Fibroblast of skin of abdomen (primary cell): ENCODE measurements around the gene ERCC4.

Source experiments
- DNase-seq: peaks from one replicate; pipeline ENCODE4 v3.0.0-alpha.2; 2013

The ERCC4 gene

GRCh38 chr16:13911306-13911705 is 8.6 kb upstream of the ERCC4 start:
- DNase-seq, result no peak

DNA sequence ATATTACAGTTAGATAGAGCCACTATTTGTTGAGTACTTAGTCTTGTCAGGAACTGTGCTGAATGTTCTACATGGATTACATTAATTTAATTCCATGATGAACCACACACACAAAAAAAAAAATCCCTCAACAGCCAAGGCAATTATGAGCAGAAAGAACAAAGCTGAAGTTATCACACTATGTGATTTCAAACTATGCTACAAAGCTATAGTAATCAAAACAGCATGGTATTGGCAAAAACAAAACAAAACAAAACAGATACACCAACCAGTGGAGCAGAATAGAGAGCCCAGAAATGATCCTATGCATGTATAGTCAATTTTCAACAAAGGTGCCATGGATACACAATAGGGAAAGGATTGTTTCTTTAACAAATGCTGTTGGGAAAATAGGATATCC is 8.1 kb upstream of the ERCC4 start:
- no peak for DNase-seq

DNA sequence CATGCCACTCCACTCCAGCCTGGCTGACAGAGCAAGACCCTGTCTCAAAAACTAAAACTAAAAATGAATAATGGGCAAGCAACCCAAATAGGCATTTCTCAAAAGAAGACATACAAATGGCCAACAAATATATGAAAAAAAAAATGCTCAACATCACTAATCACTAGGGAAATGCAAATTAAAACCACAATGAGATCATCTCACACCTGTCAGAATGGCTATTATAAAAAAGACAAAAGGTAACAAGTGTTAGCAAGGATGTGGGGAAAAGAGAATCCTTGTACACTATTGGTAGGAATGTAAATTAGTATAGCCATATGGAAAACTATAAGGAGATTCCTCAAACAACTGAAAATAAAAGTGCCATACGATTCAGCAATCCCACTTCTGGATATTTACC is 7.1 kb upstream of the ERCC4 start:
- DNase-seq, result no peak

DNA sequence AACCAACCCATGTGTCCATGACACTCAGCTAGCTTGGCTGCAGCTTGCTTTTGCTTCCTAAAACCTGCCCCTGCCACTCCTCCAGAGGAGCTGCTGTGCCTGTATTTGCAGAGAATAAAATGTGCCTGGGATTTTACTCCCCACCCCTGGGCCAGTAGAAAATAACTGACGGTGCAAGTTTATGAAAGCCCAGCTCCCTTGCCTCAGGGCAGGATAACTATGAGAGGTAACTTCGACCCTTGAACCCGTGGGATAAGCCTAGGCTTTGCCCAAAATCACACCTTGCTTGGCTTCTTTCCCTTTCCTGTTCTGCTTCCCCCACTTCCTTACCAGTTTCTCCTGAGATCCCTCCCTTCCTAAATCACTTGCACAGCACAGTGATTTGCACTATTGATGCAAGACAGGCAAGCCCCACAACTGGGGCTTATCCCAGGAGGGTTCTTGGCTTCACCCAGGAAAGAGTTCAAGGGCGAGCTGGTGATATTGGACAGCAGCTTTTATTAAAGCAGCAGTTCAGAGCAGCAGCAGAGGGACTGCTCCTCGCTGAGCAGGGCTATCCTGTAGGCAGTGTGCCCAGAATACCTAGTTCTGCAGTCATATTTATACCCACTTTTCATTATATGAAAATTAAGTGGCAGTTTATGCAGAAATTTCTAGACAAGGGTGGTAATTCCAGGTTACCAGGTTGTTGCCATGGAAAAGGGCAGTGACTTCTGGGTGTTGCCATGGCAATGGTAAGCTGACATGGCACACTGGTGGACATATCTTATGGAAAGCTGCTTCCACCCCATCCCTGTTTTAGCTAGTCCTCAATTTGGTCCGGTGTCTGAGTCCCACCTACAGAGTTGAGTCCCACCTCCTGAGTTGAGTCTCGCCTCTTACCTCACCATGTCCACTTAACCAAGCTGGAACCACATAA is 6.3 kb upstream of the ERCC4 start:
- no peak for DNase-seq

DNA sequence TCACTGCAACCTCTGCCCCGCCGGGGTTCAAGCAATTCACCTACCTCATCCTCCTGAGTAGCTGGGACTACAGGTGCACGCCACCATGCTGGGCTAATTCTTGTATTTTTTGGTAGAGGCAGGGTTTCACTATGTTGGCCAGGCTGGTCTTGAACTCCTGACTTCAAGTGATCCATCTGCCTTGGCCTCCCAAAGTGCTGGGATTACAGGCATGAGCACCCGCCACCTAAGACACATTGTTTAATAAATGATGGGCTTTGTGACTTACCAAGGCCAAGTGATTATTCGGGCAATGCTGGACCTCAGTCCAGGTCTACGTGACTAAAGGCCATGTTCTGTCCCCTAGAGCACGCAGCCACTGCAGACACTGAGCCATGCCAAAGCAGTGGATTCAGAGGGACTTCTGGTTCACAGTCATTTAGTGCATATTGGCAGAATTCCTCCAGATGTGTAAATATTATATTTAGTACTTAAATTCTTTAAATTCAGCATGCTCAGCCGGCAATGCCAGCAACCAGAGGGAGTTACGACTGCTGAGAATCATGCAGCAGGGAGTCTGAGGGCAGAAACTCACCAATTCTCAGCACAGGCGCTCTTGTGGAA is 4.8 kb upstream of the ERCC4 start:
- no peak for DNase-seq

GRCh38 chr16:13919330-13919682 is 648 bp upstream of the ERCC4 start:
- peak; percentile 5 for DNase-seq

GRCh38 chr16:13920510-13920818 is 510 bp downstream of the ERCC4 start:
- DNase-seq, result no peak

- no peak for DNase-seq
These were observed 1.4 kb downstream of the ERCC4 start for GRCh38 chr16:13921328-13921727.

- DNase-seq, result peak; percentile 54
These were observed 3.8 kb downstream of the ERCC4 start for GRCh38 chr16:13923703-13924298.

DNA sequence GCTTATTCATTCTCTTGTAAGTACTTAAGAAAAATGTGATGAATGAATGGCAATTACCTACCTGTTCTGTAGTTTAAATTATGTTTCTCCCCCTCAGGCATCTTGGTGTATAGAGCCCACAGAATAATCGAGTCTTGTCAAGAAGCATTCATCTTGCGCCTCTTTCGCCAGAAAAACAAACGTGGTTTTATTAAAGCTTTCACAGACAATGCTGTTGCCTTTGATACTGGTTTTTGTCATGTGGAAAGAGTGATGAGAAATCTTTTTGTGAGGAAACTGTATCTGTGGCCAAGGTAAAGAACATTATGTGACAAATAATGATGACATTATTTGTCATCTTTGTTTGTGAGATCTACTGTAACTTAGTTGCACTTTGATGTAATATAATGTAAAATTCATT is 6.5 kb downstream of the ERCC4 start:
- DNase-seq, result no peak

- DNase-seq, result no peak
These were observed 6.9 kb downstream of the ERCC4 start for GRCh38 chr16:13926891-13927290.

- DNase-seq, result no peak
These were observed 8.7 kb downstream of the ERCC4 start for GRCh38 chr16:13928646-13929045.

- no peak for DNase-seq
These were observed 11.9 kb downstream of the ERCC4 start for GRCh38 chr16:13931845-13932244.

DNA sequence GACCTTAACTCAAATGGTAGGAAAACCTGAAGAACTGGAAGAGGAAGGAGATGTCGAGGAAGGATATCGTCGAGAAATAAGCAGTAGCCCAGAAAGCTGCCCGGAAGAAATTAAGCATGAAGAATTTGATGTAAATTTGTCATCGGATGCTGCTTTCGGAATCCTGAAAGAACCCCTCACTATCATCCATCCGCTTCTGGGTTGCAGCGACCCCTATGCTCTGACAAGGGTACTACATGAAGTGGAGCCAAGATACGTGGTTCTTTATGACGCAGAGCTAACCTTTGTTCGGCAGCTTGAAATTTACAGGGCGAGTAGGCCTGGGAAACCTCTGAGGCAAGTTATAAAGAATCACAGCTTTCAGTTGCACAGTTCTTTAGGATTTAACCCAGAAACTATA is 15.5 kb downstream of the ERCC4 start:
- no peak for DNase-seq

GRCh38 chr16:13936155-13936554 is 16.2 kb downstream of the ERCC4 start:
- DNase-seq, result no peak

GRCh38 chr16:13936596-13937081 is 16.7 kb downstream of the ERCC4 start:
- peak; percentile 67 for DNase-seq

DNA sequence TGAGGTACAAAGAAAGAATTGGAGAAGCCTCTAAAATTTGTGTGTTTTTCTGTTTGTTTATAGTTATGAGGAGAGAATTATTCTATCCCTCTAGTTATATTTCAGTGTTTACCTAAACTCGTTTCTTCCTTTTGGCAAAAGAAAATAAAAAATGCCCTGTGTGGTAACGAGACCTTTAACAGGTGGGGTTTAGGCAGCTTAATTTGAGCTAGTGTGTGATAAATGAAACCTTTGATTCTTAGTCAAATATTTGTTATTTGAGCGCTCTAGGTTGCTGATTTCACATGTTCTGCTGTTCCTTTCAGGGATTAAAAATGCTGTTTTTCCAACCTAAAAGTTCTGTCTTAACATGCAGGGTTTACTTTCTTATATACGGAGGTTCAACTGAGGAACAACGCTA is 17.5 kb downstream of the ERCC4 start:
- no peak for DNase-seq

- no peak for DNase-seq
These were observed 18.5 kb downstream of the ERCC4 start for GRCh38 chr16:13938480-13938879.

DNA sequence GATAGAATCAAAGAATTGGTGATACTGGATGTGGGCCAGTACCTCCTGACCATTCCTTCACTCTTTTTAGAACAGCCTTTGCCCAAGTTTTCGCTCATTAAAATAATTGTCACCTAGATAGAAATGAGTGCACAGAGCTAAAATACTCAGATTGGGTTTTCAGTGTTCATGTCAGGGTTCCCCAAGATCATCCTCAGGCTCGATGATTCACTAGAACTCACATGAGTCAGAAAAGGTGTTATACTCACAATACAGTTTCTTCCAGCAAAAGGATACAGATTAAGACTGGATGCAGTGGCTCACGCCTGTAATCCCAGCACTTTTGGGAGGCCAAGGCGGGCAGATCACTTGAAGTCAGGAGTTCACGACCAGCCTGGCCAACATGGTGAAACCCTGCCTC is 19.9 kb downstream of the ERCC4 start:
- no peak for DNase-seq

DNA sequence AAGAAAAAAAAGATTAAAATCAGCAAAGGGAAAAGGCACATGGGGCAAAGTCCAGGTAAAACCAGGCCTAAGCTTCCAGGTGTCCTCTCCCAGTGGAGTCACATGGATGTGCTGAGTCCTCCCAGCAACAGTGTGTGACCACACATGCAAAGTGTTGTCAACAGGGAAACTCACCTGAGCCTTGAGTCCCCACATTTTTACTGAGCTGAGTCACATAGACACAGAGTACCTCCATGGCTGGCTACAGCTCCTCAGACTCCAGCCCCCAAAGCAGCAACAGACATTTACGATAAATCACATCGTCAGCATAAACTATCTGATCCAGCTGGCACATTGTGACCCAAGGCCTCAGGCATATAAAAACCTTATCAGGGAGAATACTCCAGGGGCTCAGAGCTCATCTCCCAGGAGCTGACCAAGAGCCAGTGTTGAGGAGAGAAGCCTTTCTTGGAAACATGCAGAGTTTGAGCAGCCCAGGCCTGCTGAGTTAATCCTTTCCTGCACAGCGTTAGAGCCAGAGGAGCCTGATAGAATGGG is 20.5 kb downstream of the ERCC4 start:
- no peak for DNase-seq

- no peak for DNase-seq
These were observed 24.9 kb downstream of the ERCC4 start for GRCh38 chr16:13944816-13945215.

DNA sequence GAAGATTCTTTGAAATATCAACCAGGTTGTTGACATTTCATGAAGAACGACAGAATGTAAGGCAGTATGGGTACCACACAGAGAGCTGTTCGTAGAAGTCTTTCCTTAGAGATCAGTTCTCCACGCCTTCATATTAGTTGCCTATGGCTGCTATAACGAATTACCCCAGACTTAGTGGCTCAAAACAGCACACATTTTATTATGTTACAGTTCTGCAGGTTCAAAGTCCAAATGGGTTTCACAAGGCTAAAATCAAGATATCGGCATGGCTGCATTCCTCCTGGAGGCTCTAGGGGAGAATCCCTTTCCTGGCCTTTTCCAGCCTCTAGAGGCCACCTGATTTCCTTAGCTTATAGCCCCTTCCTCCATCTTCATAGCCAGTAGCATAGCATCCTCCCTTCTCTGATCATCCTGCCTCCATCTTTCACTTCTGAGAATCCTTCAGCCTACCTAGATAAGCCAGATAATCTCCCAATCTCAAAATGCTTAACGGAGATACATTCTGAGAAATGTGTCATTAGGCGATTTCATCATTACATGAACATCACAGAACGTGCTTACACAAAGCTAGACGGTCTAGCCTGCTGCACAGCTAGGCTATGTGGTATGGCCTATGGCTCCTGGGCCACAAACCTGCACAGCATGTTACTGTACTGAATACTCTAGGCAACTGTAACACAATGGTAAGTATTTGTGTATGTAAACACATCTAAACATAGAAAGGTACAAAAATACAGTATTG is 26.0 kb downstream of the ERCC4 start:
- DNase-seq, result no peak

DNA sequence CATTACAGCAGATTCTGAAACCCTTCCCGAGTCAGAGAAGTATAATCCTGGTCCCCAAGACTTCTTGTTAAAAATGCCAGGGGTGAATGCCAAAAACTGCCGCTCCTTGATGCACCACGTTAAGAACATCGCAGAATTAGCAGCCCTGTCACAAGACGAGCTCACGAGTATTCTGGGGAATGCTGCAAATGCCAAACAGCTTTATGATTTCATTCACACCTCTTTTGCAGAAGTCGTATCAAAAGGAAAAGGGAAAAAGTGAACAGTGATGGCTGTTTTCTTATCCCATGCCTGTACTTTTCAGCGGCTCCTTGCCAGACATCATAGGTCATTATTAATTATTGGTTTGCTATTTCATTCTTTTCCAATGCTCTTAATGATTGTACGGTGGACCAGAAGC is 28.1 kb downstream of the ERCC4 start:
- no peak for DNase-seq
